ENCODE results near the gene LRATD1.

DNA sequence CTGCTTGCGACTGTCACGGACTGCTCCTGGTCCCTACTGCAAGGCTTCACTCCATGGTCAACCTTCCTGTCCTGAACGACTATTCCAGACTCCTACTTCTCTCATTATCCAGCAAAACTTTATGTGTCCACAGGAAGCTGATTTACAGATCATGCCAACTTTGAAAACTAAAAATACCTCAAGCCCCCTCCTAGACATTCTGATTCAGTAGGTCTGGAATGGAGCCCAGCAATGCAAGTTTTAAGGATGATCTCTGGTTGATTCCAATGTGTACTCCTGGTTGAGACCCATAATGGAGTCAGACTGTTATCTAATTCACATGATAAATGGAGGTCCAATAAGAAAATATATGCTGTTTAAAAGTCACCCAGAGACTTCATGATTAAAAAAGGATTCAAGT lies 13.1 kb upstream of the LRATD1 start:
- TF ChIP-seq EP300 (IDR thresholded peaks at IDR 0.05): no peak
- TF ChIP-seq, protein P1, sequence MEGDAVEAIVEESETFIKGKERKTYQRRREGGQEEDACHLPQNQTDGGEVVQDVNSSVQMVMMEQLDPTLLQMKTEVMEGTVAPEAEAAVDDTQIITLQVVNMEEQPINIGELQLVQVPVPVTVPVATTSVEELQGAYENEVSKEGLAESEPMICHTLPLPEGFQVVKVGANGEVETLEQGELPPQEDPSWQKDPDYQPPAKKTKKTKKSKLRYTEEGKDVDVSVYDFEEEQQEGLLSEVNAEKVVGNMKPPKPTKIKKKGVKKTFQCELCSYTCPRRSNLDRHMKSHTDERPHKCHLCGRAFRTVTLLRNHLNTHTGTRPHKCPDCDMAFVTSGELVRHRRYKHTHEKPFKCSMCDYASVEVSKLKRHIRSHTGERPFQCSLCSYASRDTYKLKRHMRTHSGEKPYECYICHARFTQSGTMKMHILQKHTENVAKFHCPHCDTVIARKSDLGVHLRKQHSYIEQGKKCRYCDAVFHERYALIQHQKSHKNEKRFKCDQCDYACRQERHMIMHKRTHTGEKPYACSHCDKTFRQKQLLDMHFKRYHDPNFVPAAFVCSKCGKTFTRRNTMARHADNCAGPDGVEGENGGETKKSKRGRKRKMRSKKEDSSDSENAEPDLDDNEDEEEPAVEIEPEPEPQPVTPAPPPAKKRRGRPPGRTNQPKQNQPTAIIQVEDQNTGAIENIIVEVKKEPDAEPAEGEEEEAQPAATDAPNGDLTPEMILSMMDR (IDR thresholded peaks at IDR 0.05): no peak
- no peak for TF ChIP-seq POLR2A (IDR thresholded peaks at IDR 0.05)
- no peak for TF ChIP-seq POLR2AphosphoS5 (IDR thresholded peaks at IDR 0.05)

All from suprapubic skin (tissue), 4 donors.